K562 (cell line): Measurements from ENCODE around the gene FADS6.

Source experiments
- PCBP2 ChIP-seq: fragments of 200-400 bp; formaldehyde crosslinking; IDR thresholded peaks from 2 replicates; pipeline ENCODE4 v1.6.1; 2018; ENCODE audit warnings: low read length, low read depth, mild to moderate bottlenecking, moderate library complexity; ENCODE audit not compliant: poor library complexity, severe bottlenecking
- TCF7L2 ChIP-seq: fragments of 150-350 bp; IDR thresholded peaks from 2 replicates; pipeline ENCODE4 v1.6.1; 2016; ENCODE audit warnings: low read depth, mild to moderate bottlenecking, low read length, moderate library complexity
- TF ChIP-seq, protein P1 (sequence below): sonication (generic); formaldehyde crosslinking; IDR thresholded peaks from 2 replicates; pipeline ENCODE4 v1.8.1; 2023; ENCODE audit warnings: mild to moderate bottlenecking, missing genetic modification reagents

DNA sequence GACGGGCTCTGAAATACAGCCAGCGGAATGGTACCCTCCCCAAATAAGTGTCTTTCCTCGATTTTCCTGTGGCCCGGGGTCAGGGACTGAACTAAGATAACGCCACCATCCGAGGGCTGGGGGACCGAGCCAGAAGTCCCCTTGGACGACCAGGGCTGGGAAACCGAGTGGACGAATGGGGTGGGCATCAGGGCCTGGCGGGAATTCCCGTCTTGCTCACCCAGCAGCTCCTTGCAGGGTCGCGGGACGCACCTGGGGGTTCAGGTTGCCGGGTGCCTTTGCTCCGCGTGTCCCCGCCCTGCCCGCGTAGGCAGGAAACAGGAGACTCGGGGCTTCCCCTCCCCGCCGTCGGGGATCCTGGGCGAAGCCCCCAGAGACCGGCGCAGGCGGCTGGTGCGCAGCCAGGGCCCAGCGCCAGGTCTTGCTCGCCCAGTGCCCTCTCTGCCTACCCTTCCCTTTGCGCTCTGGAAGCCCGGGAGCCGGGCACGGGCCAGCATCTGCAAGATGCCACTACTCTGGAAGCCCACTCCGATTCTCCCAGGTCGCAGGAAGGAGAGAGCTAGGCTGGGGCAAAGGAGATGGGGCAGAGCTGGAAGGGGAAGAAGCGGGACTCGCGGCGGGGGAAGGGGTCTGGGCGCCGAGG lies 33.1 kb downstream of the FADS6 start:
- TF ChIP-seq TCF7L2 (no peak), PCBP2 (no peak)
- TF ChIP-seq, protein P1, sequence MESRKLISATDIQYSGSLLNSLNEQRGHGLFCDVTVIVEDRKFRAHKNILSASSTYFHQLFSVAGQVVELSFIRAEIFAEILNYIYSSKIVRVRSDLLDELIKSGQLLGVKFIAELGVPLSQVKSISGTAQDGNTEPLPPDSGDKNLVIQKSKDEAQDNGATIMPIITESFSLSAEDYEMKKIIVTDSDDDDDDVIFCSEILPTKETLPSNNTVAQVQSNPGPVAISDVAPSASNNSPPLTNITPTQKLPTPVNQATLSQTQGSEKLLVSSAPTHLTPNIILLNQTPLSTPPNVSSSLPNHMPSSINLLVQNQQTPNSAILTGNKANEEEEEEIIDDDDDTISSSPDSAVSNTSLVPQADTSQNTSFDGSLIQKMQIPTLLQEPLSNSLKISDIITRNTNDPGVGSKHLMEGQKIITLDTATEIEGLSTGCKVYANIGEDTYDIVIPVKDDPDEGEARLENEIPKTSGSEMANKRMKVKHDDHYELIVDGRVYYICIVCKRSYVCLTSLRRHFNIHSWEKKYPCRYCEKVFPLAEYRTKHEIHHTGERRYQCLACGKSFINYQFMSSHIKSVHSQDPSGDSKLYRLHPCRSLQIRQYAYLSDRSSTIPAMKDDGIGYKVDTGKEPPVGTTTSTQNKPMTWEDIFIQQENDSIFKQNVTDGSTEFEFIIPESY (CRISPR knock-in tag), result no peak
